Heart right ventricle (tissue), 16 donors: ENCODE measurements around the gene PARD3. TPM values are rescaled to one million over a fixed set of nuclear protein-coding genes. Genes with fewer than 3 reads are reported as not detected.
"Not testable (repeated sequence)": the region's sequence is repeated elsewhere in the genome, so short reads cannot be mapped to it uniquely, and the experiment has no call there.

Experiments used
- ATAC-seq, 8 donors: fragments of 200-7000 bp; cut with Tn5 transposase; one replicate each; pipeline ENCODE4 v1.9.1; 2020; ENCODE audit warnings: mild to moderate bottlenecking in 8 of 8, moderate library complexity in 8 of 8, moderate number of reproducible peaks in 1 of 8
- DNase-seq, 2 donors: peaks; one replicate each; pipeline ENCODE4 v3.0.0-alpha.2; 2020
- H3K27ac ChIP-seq, 10 donors: fragments of 200-600 bp; sonication (generic) in 2 of 10; one replicate each; pipeline versions ENCODE4 v1.5.0 to v1.8.0; 2020 to 2022; ENCODE audit warnings: mild to moderate bottlenecking in 3 of 10
- H3K27me3 ChIP-seq, 7 donors: fragments of 200-600 bp; one replicate each; pipeline ENCODE4 v1.8.0; 2021 to 2022; ENCODE audit warnings: mild to moderate bottlenecking in 2 of 7
- H3K36me3 ChIP-seq, 9 donors: fragments of 200-600 bp; sonication (generic) in 1 of 9; one replicate each; pipeline versions ENCODE4 v1.5.0 to v1.8.0; 2020 to 2022; ENCODE audit warnings: mild to moderate bottlenecking in 2 of 9
- H3K4me1 ChIP-seq, 9 donors: fragments of 200-600 bp; sonication (generic) in 1 of 9; one replicate each; pipeline versions ENCODE4 v1.5.0 to v1.8.0; 2020 to 2022; ENCODE audit warnings: mild to moderate bottlenecking in 4 of 9
- H3K4me3 ChIP-seq, 10 donors: fragments of 200-600 bp; sonication (generic) in 2 of 10; one replicate each; pipeline versions ENCODE4 v1.5.0 to v1.8.0; 2020 to 2022; ENCODE audit warnings: mild to moderate bottlenecking in 7 of 10, moderate library complexity in 2 of 10
- H3K9me3 ChIP-seq, 11 donors: fragments of 200-600 bp in 10 of 11; sonication (generic) in 2 of 11; one replicate each; pipeline versions ENCODE4 v1.5.0 to v1.8.0; 2013 to 2022; ENCODE audit warnings: mild to moderate bottlenecking in 2 of 11, control low read depth in 1 of 11, moderate library complexity in 1 of 11
- CTCF ChIP-seq, 9 donors: fragments of 200-600 bp; sonication (generic) in 2 of 9; IDR thresholded peaks; one replicate each; pipeline versions ENCODE4 v1.5.0 to v1.8.0; 2021 to 2022; ENCODE audit warnings: antibody characterized with exemption in 9 of 9, mild to moderate bottlenecking in 5 of 9, moderate library complexity in 1 of 9
- WGBS, 2 donors: extraction: QIAGEN DNeasy Blood & Tissue Kit; methylation state at CpG; one replicate each; pipeline ENCODE4 v1.1.7; 2013; ENCODE audit warnings: inconsistent platforms in 1 of 2; 5-methylcytosine and 5-hydroxymethylcytosine counted together
- intact Hi-C, 10 donors: fragments of 100-400 bp; cut with DNase I; formaldehyde crosslinking; loops; one replicate each; pipeline versions ENCODE4 v1.11.1 to v1.14.2; 2022
- polyA plus RNA-seq, 2 donors: library from polyadenylated mRNA; stranded (reverse); fragments of 200-250 nt; gene quantifications; one replicate each; pipeline ENCODE4 v1.2.3, GENCODE V29; 2013
- total RNA-seq, 10 donors: library from RNA; stranded (reverse); fragmentation: NEBNext Ultra II Directional in 3 of 10; extraction: Animal tissue kit (Norgen Biotek cat#: 25700) in 3 of 10; gene quantifications; one replicate each; pipeline versions ENCODE4 v1.2.1 to v1.2.4, GENCODE V29; 2021 to 2023
- donor health status: Arrhythmogenic right ventricular cardiomyopathy.
- donor health status: ischemic (EF 13 %, LVEDD 7.1; RV severe dilation, severe dysfunction).
- donor health status: healthy with polysubstance abuse.
- donor health status: DM: no; HTN: yes; CAD: no.
- donor health status: DM: no; HTN: no; CAD: no.
- donor health status: ischemic (EF 25% LVEDD 6.9; RV normal size, moderate dysfunction).
- donor health status: ischemic (EF 25% LVEDD 5.7; RV mildly dilated, moderate dysfunction).
- donor health status: healthy.
- donor health status: DM: yes; HTN: yes; CAD: no.
- donor health status: Ischemic cardiomyopathy.
- donor health status: ischemic (EF 35%, LVEDD 5.7; RV mildly dilated, moderate dysfunction).
- donor health status: nonischemic (EF 11% LVEDD 7.7; RV severe dilation, severe dysfunction).
- donor health status: DM: yes; HTN: yes; CAD: no.
- donor health status: PGD.
- donor health status: ischemic (EF 29% LVEDD 5.4; RV normal size, mild dysfunction).
- donor health status: nonischemic (EF 23%, LVEDD 6.1; RV moderate dilation, normal function).

PARD3 gene
- total and polyA plus RNA-seq, 12 donors, result 19.7 to 41.8 (median 34.2) TPM

GRCh38 chr10:34274906-34275305 lies 540.2 kb downstream of the PARD3 start:
- intact Hi-C loops, result no loop called here
- TF ChIP-seq CTCF (IDR thresholded peaks at IDR 0.05), result no peak
- Histone ChIP-seq H3K9me3 (peaks cover 0 to 7% (median 0%) of the 10 kb centered on the region in 11 donors), H3K4me3 (no peak overlapping the region), H3K36me3 (no peaks in the 10 kb centered on the region), H3K27me3 (no peaks in the 10 kb centered on the region), H3K4me1 (peaks cover 0 to 3% (median 0%) of the 10 kb centered on the region in 9 donors), H3K27ac (no peak overlapping the region)
- ATAC-seq (no peak), DNase-seq (no peak)
- WGBS, 2 donors, result 94 to 95% methylated on average over 3 of the region's 3 CpGs

GRCh38 chr10:34273340-34273739 lies 541.8 kb downstream of the PARD3 start:
- DNase-seq, result no peak
- Histone ChIP-seq H3K4me3 (no peak overlapping the region), H3K4me1 (no peaks in the 10 kb centered on the region), H3K27ac (no peak overlapping the region), H3K9me3 (peaks cover 0 to 7% (median 0%) of the 10 kb centered on the region in 11 donors), H3K36me3 (peaks cover 0 to 10% (median 0%) of the 10 kb centered on the region in 9 donors), H3K27me3 (no peaks in the 10 kb centered on the region)
- intact Hi-C loops, result no loop called here
- 96 to 100% methylated on average over 1 of the region's 1 CpG for WGBS, 2 donors
- no peak for ATAC-seq
- no peak for TF ChIP-seq CTCF (IDR thresholded peaks at IDR 0.05)

- ATAC-seq (no peak), DNase-seq (no peak)
- intact Hi-C loops, result no loop called here
- no peaks in the 10 kb centered on the region for H3K4me1 ChIP-seq
- H3K4me3 ChIP-seq, result no peak overlapping the region
- peaks cover 0 to 10% (median 0%) of the 10 kb centered on the region in 9 donors for H3K36me3 ChIP-seq
- H3K9me3 ChIP-seq, result peaks cover 0 to 7% (median 0%) of the 10 kb centered on the region in 11 donors
- H3K27ac ChIP-seq, result no peak overlapping the region
- no peak for TF ChIP-seq CTCF (IDR thresholded peaks at IDR 0.05)
- H3K27me3 ChIP-seq, result no peaks in the 10 kb centered on the region
- WGBS, 2 donors, result 94 to 97% methylated on average over 3 of the region's 3 CpGs
These were observed 542.8 kb downstream of the PARD3 start for GRCh38 chr10:34272316-34272715.

- intact Hi-C loops, H3K27ac ChIP-seq, H3K27me3 ChIP-seq, H3K4me3 ChIP-seq, H3K4me1 ChIP-seq, DNase-seq, ATAC-seq, H3K9me3 ChIP-seq: not testable (repeated sequence)
- 92 to 96% methylated on average over 1 of the region's 2 CpGs for WGBS, 2 donors
- H3K36me3 ChIP-seq, result peaks cover 0 to 10% (median 0%) of the 10 kb centered on the region in 9 donors
These were observed 546.7 kb downstream of the PARD3 start for GRCh38 chr10:34268410-34268809.

- H3K27ac ChIP-seq, result no peak overlapping the region
- intact Hi-C loops, result no loop called here
- H3K36me3 ChIP-seq, result no peaks in the 10 kb centered on the region
- no peak for DNase-seq
- 91 to 94% methylated on average over 1 of the region's 1 CpG for WGBS, 2 donors
- peaks cover 0 to 9% (median 0%) of the 10 kb centered on the region in 11 donors for H3K9me3 ChIP-seq
- no peak for ATAC-seq
- H3K27me3 ChIP-seq, result no peaks in the 10 kb centered on the region
- no peaks in the 10 kb centered on the region for H3K4me1 ChIP-seq
- no peak for TF ChIP-seq CTCF (IDR thresholded peaks at IDR 0.05)
- no peak overlapping the region for H3K4me3 ChIP-seq
These were observed 552.1 kb downstream of the PARD3 start for GRCh38 chr10:34262985-34263384.
